Keratinocyte (primary cell): ENCODE results near the gene NCOA3. TPM values are rescaled to one million over a fixed set of nuclear protein-coding genes. Genes with fewer than 3 reads are reported as not detected.

Experiments
- DNase-seq: peaks from one replicate; pipeline ENCODE4 v3.0.0-alpha.2; 2011; ENCODE audit warnings: low read depth, missing footprints, low spot score
- FAIRE-seq: peaks from 2 replicates; lab custom pipeline; 2011; peaks lifted over from hg19 to GRCh38; lab: Jason Lieb, UNC
- H2AFZ ChIP-seq: 2 replicates; pipeline ENCODE4 v1.6.0; 2012; ENCODE audit warnings: low read length, control low read depth, inconsistent platforms; ENCODE audit not compliant: control insufficient read depth
- H3K27ac ChIP-seq: 2 replicates; pipeline ENCODE4 v1.5.1; 2011; ENCODE audit warnings: low read length; ENCODE audit not compliant: control insufficient read depth, insufficient read depth
- H3K27me3 ChIP-seq: 3 replicates; pipeline ENCODE4 v1.6.0; 2011; ENCODE audit warnings: low read length; ENCODE audit not compliant: control insufficient read depth, insufficient read depth; ENCODE audit errors: extremely low read depth
- H3K36me3 ChIP-seq, 2 experiments: 2 replicates in 1 of 2; 3 replicates in 1 of 2; pipeline ENCODE4 v1.5.1; 2011; ENCODE audit warnings: low read length in 2 of 2, mild to moderate bottlenecking in 1 of 2; ENCODE audit not compliant: control insufficient read depth in 2 of 2, insufficient read depth in 2 of 2; ENCODE audit errors: extremely low read depth in 1 of 2
- H3K4me1 ChIP-seq: 3 replicates; pipeline ENCODE4 v1.5.1; 2011; ENCODE audit warnings: low read length; ENCODE audit not compliant: control insufficient read depth, insufficient read depth; ENCODE audit errors: extremely low read depth
- H3K4me2 ChIP-seq: 3 replicates; pipeline ENCODE4 v1.6.0; 2011; ENCODE audit warnings: low read depth, low read length; ENCODE audit not compliant: control insufficient read depth, insufficient read depth; ENCODE audit errors: extremely low read depth
- H3K4me3 ChIP-seq, 3 experiments: fragments of 200-600 bp in 1 of 3; sonication (generic) in 1 of 3; 2 replicates in 2 of 3; 3 replicates in 1 of 3; pipeline ENCODE4 v1.5.1; 2011 to 2016; ENCODE audit warnings: low read length in 3 of 3, mild to moderate bottlenecking in 3 of 3, control low read depth in 2 of 3, inconsistent platforms in 1 of 3, low read depth in 1 of 3, mixed read lengths in 1 of 3, mixed run types in 1 of 3, moderate library complexity in 1 of 3; ENCODE audit not compliant: control insufficient read depth in 2 of 3, insufficient read depth in 2 of 3; ENCODE audit errors: extremely low read depth in 1 of 3
- H3K79me2 ChIP-seq: 2 replicates; pipeline ENCODE4 v1.6.0; 2012; ENCODE audit warnings: low read length; ENCODE audit not compliant: control insufficient read depth, insufficient read depth
- H3K9ac ChIP-seq: 3 replicates; pipeline ENCODE4 v1.6.0; 2011; ENCODE audit warnings: low read length; ENCODE audit not compliant: control insufficient read depth, insufficient read depth; ENCODE audit errors: extremely low read depth
- H3K9me1 ChIP-seq: 3 replicates; pipeline ENCODE4 v1.6.0; 2011; ENCODE audit warnings: low read length; ENCODE audit not compliant: control insufficient read depth, insufficient read depth; ENCODE audit errors: extremely low read depth
- H3K9me3 ChIP-seq: 2 replicates; pipeline ENCODE4 v1.5.1; 2012; ENCODE audit warnings: low read depth, low read length; ENCODE audit not compliant: control insufficient read depth
- H4K20me1 ChIP-seq: 3 replicates; pipeline ENCODE4 v1.6.0; 2011; ENCODE audit warnings: low read length; ENCODE audit not compliant: control insufficient read depth, insufficient read depth; ENCODE audit errors: extremely low read depth
- CTCF ChIP-seq, 3 experiments: IDR thresholded peaks in 1 of 3; conservative IDR thresholded peaks in 1 of 3; optimal IDR thresholded peaks in 1 of 3; 2 replicates in 2 of 3; 3 replicates in 1 of 3; pipeline versions ENCODE3 to v1.5.1; 2011; ENCODE audit warnings: low read length in 3 of 3, mild to moderate bottlenecking in 3 of 3, moderate library complexity in 2 of 3, control low read depth in 1 of 3, inconsistent platforms in 1 of 3; ENCODE audit not compliant: insufficient read depth in 2 of 3; ENCODE audit errors: extremely low read depth in 1 of 3
- EZH2 ChIP-seq: IDR thresholded peaks from one replicate; pipeline ENCODE4 v1.6.1; 2012; ENCODE audit warnings: inconsistent platforms, mild to moderate bottlenecking, low read length, moderate library complexity
- dilution Hi-C: fragments of 300-500 bp; cut with MboI; formaldehyde crosslinking; loops from one replicate; pipeline ENCODE4 v1.7.0; 2020; ENCODE audit warnings: low sequenced_read_pairs; ENCODE audit not compliant: extremely low pct_ligation_motif_present
- polyA plus RNA-seq, 5 experiments: library from polyadenylated mRNA; depleted of rRNA in 3 of 5; stranded (reverse) in 3 of 5; stranded (forward) in 1 of 5; unstranded in 1 of 5; fragments of >200 nt; gene quantifications; 1 replicate in 1 of 5; 2 replicates in 3 of 5; 3 replicates in 1 of 5; pipeline versions ENCODE4 v1.2.1 to v1.2.3, GENCODE V29; 2011 to 2012; ENCODE audit warnings: missing spikeins in 2 of 5, low read depth in 1 of 5, low replicate concordance in 1 of 5

The NCOA3 gene
- polyA plus RNA-seq, 1 donor (not counting 4 experiments of a cell fraction or from before 2014, with no cell fraction given) = 25.8 TPM

GRCh38 chr20:47645632-47646031 is 143.9 kb downstream of the NCOA3 start:
- dilution Hi-C loops = no loop called here

GRCh38 chr20:47647994-47648393 is 146.3 kb downstream of the NCOA3 start:
- FAIRE-seq (no peak), DNase-seq (no peak)
- TF ChIP-seq EZH2 = no peak
- no peak for TF ChIP-seq CTCF (optimal IDR thresholded peaks at IDR 0.05 in 1 of 3, IDR thresholded peaks at IDR 0.05 in 1 of 3, conservative IDR thresholded peaks at IDR 0.05 in 1 of 3; ENCODE audit: extremely low read depth in 1 of 3, insufficient read depth in 2 of 3, low read length in 3 of 3)
- dilution Hi-C loops = no loop called here
- H3K27me3 ChIP-seq = no peaks in the 10 kb centered on the region
- H3K4me1 ChIP-seq = no peaks in the 10 kb centered on the region
- no peaks in the 10 kb centered on the region for H3K9me1 ChIP-seq
- H3K4me2 ChIP-seq = no peak overlapping the region
- no peaks in the 10 kb centered on the region for H3K9me3 ChIP-seq
- no peak overlapping the region for H2AFZ ChIP-seq
- no peaks in the 10 kb centered on the region for H4K20me1 ChIP-seq
- H3K27ac ChIP-seq = no peak overlapping the region
- H3K79me2 ChIP-seq = no peaks in the 10 kb centered on the region
- no peak overlapping the region for H3K9ac ChIP-seq
- peaks cover 10 to 25% of the 10 kb centered on the region in 2 experiments for H3K36me3 ChIP-seq
- no peak overlapping the region for H3K4me3 ChIP-seq

More at GRCh38 chr20:47645632-47646031, 143.9 kb downstream of the NCOA3 start:
- TF ChIP-seq CTCF (optimal IDR thresholded peaks at IDR 0.05 in 1 of 3, IDR thresholded peaks at IDR 0.05 in 1 of 3, conservative IDR thresholded peaks at IDR 0.05 in 1 of 3; ENCODE audit: extremely low read depth in 1 of 3, insufficient read depth in 2 of 3, low read length in 3 of 3) (no peak), EZH2 (no peak)
- Histone ChIP-seq H3K4me2 (no peak overlapping the region), H3K4me3 (no peak overlapping the region), H3K9me1 (no peaks in the 10 kb centered on the region), H2AFZ (no peak overlapping the region), H3K9me3 (no peaks in the 10 kb centered on the region), H3K36me3 (peaks cover 8 to 20% of the 10 kb centered on the region in 2 experiments), H3K9ac (no peak overlapping the region), H3K79me2 (no peaks in the 10 kb centered on the region), H3K27ac (no peak overlapping the region), H4K20me1 (no peaks in the 10 kb centered on the region), H3K4me1 (no peaks in the 10 kb centered on the region), H3K27me3 (no peaks in the 10 kb centered on the region)
- no peak for DNase-seq
- no peak for FAIRE-seq
